WTC11 (cell line): Measurements from ENCODE around the gene SLIT3. TPM values are rescaled to one million over a fixed set of nuclear protein-coding genes. Genes with fewer than 3 reads are reported as not detected.

Source experiments
- ATAC-seq: fragments of 200-7000 bp; cut with Tn5 transposase; 2 replicates; pipeline ENCODE4 v1.10.0; 2021; ENCODE audit warnings: mild to moderate bottlenecking, moderate library complexity
- CTCF ChIA-PET: fragments of 300-600 bp; sonication (Branson Sonifier 250); formaldehyde crosslinking; loops from one replicate; lab custom pipeline; 2021; ENCODE audit warnings: antibody characterized with exemption; lab: Charles Lee
- POLR2A ChIA-PET: fragments of 350-600 bp; sonication (Branson Sonifier 250); formaldehyde crosslinking; loops from one replicate; lab custom pipeline; 2021; ENCODE audit warnings: antibody characterized with exemption; lab: Charles Lee
- DNase-seq: peaks from one replicate; pipeline ENCODE4 v3.0.0; 2021; ENCODE audit warnings: low spot score
- H3K27ac Mint-ChIP-seq: 2 replicates; pipeline ENCODE4 v1.8.0; 2021; ENCODE audit warnings: mixed read lengths
- H3K27me3 Mint-ChIP-seq: 2 replicates; pipeline ENCODE4 v1.8.0; 2021; ENCODE audit warnings: low read depth, mild to moderate bottlenecking, moderate library complexity, mixed read lengths
- H3K36me3 Mint-ChIP-seq: 2 replicates; pipeline ENCODE4 v1.8.0; 2021; ENCODE audit warnings: mixed read lengths
- H3K4me1 Mint-ChIP-seq: 2 replicates; pipeline ENCODE4 v1.8.0; 2022; ENCODE audit warnings: mixed read lengths
- H3K4me3 Mint-ChIP-seq: 2 replicates; pipeline ENCODE4 v1.8.0; 2021; ENCODE audit warnings: mild to moderate bottlenecking, moderate library complexity, mixed read lengths
- H3K9me3 Mint-ChIP-seq: 2 replicates; pipeline ENCODE4 v1.8.0; 2021; ENCODE audit warnings: mixed read lengths
- AFF4 ChIP-seq: sonication (generic); formaldehyde crosslinking; IDR thresholded peaks from 2 replicates; pipeline ENCODE4 v1.8.1; 2023; ENCODE audit warnings: mild to moderate bottlenecking, missing genetic modification reagents, borderline replicate concordance
- ATF3 ChIP-seq: sonication (generic); formaldehyde crosslinking; conservative IDR thresholded peaks from 2 replicates; pipeline ENCODE4 v1.8.1; 2022; ENCODE audit warnings: mild to moderate bottlenecking, missing genetic modification reagents
- CDX4 ChIP-seq: fragments of 250-450 bp; sonication (Bioruptor Pico); IDR thresholded peaks from 2 replicates; pipeline ENCODE4 v1.9.0; 2021; ENCODE audit warnings: moderate library complexity, mild to moderate bottlenecking, inconsistent platforms, borderline replicate concordance
- CTCF ChIP-seq: fragments of 200-600 bp; IDR thresholded peaks from 2 replicates; pipeline ENCODE4 v1.8.0; 2022; ENCODE audit warnings: antibody characterized with exemption
- E2F1 ChIP-seq: sonication (generic); formaldehyde crosslinking; IDR thresholded peaks from 2 replicates; pipeline ENCODE4 v1.8.0; 2022; ENCODE audit warnings: mild to moderate bottlenecking, missing genetic modification reagents
- ELF4 ChIP-seq: sonication (generic); formaldehyde crosslinking; IDR thresholded peaks from 2 replicates; pipeline ENCODE4 v1.8.1; 2022; ENCODE audit warnings: low read depth, mild to moderate bottlenecking, moderate library complexity, missing genetic modification reagents
- GRHL2 ChIP-seq: fragments of 250-450 bp; sonication (Bioruptor Pico); IDR thresholded peaks from 2 replicates; pipeline ENCODE4 v1.8.0; 2022; ENCODE audit warnings: mild to moderate bottlenecking, moderate library complexity; ENCODE audit not compliant: insufficient replicate concordance, severe bottlenecking
- HMGA2 ChIP-seq: fragments of 250-450 bp; sonication (Bioruptor Pico); IDR thresholded peaks from 2 replicates; pipeline ENCODE4 v1.4.0; 2021; ENCODE audit warnings: mild to moderate bottlenecking, moderate library complexity
- KAT7 ChIP-seq: sonication (generic); formaldehyde crosslinking; IDR thresholded peaks from 2 replicates; pipeline ENCODE4 v1.8.1; 2023; ENCODE audit warnings: missing genetic modification reagents, mild to moderate bottlenecking, borderline replicate concordance
- MXD4 ChIP-seq: fragments of 250-450 bp; sonication (Bioruptor Pico); IDR thresholded peaks from 2 replicates; pipeline ENCODE4 v1.8.0; 2021; ENCODE audit warnings: mild to moderate bottlenecking, moderate library complexity, borderline replicate concordance
- NFATC4 ChIP-seq: fragments of 250-450 bp; sonication (Bioruptor Pico); IDR thresholded peaks from 2 replicates; pipeline ENCODE4 v1.9.0; 2021; ENCODE audit warnings: mild to moderate bottlenecking
- SMAD4 ChIP-seq: sonication (generic); formaldehyde crosslinking; IDR thresholded peaks from 2 replicates; pipeline ENCODE4 v1.8.0; 2022; ENCODE audit warnings: mild to moderate bottlenecking, missing genetic modification reagents
- ZNF281 ChIP-seq: sonication (generic); formaldehyde crosslinking; IDR thresholded peaks from 2 replicates; pipeline ENCODE4 v1.8.0; 2023; ENCODE audit warnings: mild to moderate bottlenecking, missing genetic modification reagents
- ZNF671 ChIP-seq: fragments of 250-450 bp; sonication (Bioruptor Pico); IDR thresholded peaks from 2 replicates; pipeline ENCODE4 v1.8.0; 2021; ENCODE audit warnings: mild to moderate bottlenecking
- total RNA-seq: library from RNA; stranded (reverse); gene quantifications from 3 replicates; pipeline ENCODE4 v1.2.3, GENCODE V29; 2021

The SLIT3 gene
- total RNA-seq, 1 experiment from 2014 or later, result 1.9 TPM

GRCh38 chr5:168679515-168679920 is 621.4 kb downstream of the SLIT3 start:
- H3K36me3 Mint-ChIP-seq, result no peaks in the 10 kb centered on the region
- TF ChIP-seq ATF3 (no peak), GRHL2 (CRISPR knock-in tag) (no peak), CTCF (peak; percentile 81), ELF4 (CRISPR knock-in tag) (no peak)
- H3K9me3 Mint-ChIP-seq, result no peaks in the 10 kb centered on the region
- no peaks in the 10 kb centered on the region; the same call in 1 of the 2 replicates for H3K27me3 Mint-ChIP-seq
- DNase-seq (peak; percentile 91), ATAC-seq (peak; percentile 92)
- 0 out of 2 replicates have a peak, but pooled peaks cover 7% of the 10 kb centered on the region for H3K4me1 Mint-ChIP-seq
- H3K4me3 Mint-ChIP-seq, result no peak overlapping the region
- no peak overlapping the region for H3K27ac Mint-ChIP-seq
- ChIA-PET CTCF (interaction anchor here (0.6 to 1.9 kb wide), 4 partner anchors 8 to 55 kb away, joined by 3 to 7 read pairs (median 4); no protein-coding TSS in a partner anchor), POLR2A (no interaction called here)

- CTCF ChIA-PET, result no interaction called here
- DNase-seq (no peak), ATAC-seq (no peak)
- Mint-ChIP-seq H3K9me3 (no peaks in the 10 kb centered on the region), H3K4me3 (no peak overlapping the region), H3K36me3 (no peaks in the 10 kb centered on the region), H3K27me3 (no peaks in the 10 kb centered on the region), H3K4me1 (0 out of 2 replicates have a peak, but pooled peaks cover 7% of the 10 kb centered on the region), H3K27ac (no peak overlapping the region)
- no peak for TF ChIP-seq HMGA2 (CRISPR knock-in tag)
- no peak for TF ChIP-seq SMAD4
- no peak for TF ChIP-seq KAT7 (CRISPR knock-in tag)
- no peak for TF ChIP-seq MXD4 (CRISPR knock-in tag)
- TF ChIP-seq CDX4 (CRISPR knock-in tag), result no peak
- no peak for TF ChIP-seq ZNF281 (CRISPR knock-in tag)
- no peak for TF ChIP-seq ZNF671 (CRISPR knock-in tag)
- TF ChIP-seq NFATC4 (CRISPR knock-in tag), result no peak
- no peak for TF ChIP-seq AFF4
- TF ChIP-seq E2F1 (CRISPR knock-in tag), result no peak
- POLR2A ChIA-PET, result no interaction called here
Observed at GRCh38 chr5:168676501-168676900, 624.4 kb downstream of the SLIT3 start.
